ENCODE measurements around the gene MYOF.

DNA sequence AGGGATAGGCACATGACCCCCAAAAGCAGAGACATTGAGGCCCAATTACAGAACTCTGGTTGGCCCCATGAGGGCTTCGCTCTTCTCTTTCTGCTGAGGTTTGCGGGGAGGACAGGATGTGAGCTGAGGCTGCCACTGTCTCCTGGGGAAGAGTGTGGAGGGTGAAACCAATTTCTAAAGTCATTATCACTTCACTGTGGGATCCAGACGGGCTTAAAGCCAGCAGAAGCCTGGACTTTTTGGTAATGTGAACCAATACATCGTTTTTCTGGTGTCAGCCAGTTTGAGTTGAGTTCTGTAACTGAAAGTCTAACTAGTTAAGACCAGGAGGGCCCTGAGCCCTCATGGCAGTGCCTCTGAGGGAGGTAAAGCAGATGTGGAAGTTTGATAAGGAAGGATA is 163.0 kb downstream of the MYOF start:
- no peak for TF ChIP-seq POLR2A (IDR thresholded peaks at IDR 0.05)
- TF ChIP-seq, protein P1, sequence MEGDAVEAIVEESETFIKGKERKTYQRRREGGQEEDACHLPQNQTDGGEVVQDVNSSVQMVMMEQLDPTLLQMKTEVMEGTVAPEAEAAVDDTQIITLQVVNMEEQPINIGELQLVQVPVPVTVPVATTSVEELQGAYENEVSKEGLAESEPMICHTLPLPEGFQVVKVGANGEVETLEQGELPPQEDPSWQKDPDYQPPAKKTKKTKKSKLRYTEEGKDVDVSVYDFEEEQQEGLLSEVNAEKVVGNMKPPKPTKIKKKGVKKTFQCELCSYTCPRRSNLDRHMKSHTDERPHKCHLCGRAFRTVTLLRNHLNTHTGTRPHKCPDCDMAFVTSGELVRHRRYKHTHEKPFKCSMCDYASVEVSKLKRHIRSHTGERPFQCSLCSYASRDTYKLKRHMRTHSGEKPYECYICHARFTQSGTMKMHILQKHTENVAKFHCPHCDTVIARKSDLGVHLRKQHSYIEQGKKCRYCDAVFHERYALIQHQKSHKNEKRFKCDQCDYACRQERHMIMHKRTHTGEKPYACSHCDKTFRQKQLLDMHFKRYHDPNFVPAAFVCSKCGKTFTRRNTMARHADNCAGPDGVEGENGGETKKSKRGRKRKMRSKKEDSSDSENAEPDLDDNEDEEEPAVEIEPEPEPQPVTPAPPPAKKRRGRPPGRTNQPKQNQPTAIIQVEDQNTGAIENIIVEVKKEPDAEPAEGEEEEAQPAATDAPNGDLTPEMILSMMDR (IDR thresholded peaks at IDR 0.05 in 4 of 5, conservative IDR thresholded peaks at IDR 0.05 in 1 of 5) = no peak
